ENCODE measurements around the gene SCO2. TPM values are rescaled to one million over a fixed set of nuclear protein-coding genes. Genes with fewer than 3 reads are reported as not detected.
A peak's percentile ranks its signal among the peaks of the same experiment; 100 is the strongest.

SCO2 gene, protein sequence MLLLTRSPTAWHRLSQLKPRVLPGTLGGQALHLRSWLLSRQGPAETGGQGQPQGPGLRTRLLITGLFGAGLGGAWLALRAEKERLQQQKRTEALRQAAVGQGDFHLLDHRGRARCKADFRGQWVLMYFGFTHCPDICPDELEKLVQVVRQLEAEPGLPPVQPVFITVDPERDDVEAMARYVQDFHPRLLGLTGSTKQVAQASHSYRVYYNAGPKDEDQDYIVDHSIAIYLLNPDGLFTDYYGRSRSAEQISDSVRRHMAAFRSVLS
- 1 to 10 TPM; 2.8 to 9.9 TPM for total RNA-seq

DNA sequence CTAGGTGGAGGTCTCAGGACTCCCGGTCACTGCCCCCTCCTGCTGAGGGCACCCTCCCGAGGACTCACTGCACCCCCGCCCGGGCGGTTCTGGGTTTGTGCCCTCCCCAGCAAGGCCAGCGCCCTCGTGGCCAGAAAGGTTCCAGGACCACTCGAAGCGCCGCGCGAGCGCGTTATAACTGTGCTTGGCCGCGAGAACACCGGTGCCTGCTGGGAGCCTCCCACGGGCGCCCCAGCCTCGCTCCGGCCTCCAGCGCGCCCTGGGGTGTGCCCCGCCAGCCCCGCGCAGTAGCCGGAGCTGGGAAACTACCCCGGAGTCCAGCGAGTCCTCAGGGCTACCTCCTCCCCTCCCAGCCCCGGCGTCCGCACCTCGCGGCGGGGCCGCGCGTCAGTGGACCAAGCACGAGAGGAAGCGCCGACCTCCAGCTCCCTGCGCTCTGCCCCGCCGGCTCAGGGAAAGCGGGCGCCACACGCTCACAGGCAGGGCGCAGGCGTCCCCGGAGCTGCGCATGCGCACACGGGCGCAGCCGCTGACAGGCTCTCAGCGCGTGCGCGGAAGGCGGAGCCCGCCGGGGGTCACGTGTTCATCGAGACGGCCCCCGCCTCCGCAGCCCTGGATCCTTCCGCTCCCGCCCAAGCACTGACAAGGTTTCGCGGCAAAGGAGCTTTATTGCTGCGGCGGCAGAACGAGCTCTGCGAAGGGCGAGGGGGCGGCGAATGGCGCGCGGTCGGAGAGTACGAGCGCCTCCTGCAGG is at the start of gene SCO2:
Gene SCO2 (minus strand): TSS at position 495 of the 754 bp plus-strand sequence. CDS start 1,187 bp downstream, outside the sequence.
- Mint-ChIP-seq H3K4me3 (peak within 1 kb of the TSS; percentile 90), H3K4me1 (peaks cover 5% of the 10 kb centered on the region), H3K27me3 (no peaks in the 10 kb centered on the region), H3K36me3 (ENCODE audit: low read depth) (peaks cover 62% of the 10 kb centered on the region), H3K9me3 (no peaks in the 10 kb centered on the region), H3K27ac (peak within 1 kb of the TSS; percentile 81)
- peak; percentile 56 for ATAC-seq (replicated peaks)

DNA sequence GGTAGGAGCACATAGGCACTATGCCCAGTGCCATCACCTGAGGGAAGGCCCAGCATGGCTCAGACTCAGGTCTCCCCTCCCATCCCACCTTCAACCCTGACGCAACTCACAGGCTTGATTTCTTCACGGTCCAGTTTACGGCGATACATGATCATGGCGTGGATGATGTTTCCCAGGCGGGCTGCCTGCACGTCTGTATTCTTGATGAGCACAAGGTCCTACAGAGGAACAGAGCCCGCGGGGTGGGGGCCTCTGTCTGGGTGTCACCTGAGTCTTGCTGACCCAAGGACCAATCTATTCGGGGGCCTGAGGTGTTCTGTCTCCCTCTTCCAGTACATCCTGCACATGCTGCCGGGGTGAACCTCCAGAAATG is 49.0 kb upstream of the SCO2 start:
- ATAC-seq (replicated peaks): no peak
- no peaks in the 10 kb centered on the region for H3K4me1 Mint-ChIP-seq
- H3K27me3 Mint-ChIP-seq: no peaks in the 10 kb centered on the region
- H3K4me3 Mint-ChIP-seq: no peak overlapping the region
- no peak overlapping the region for H3K27ac Mint-ChIP-seq
- peaks cover 29% of the 10 kb centered on the region for H3K36me3 Mint-ChIP-seq (ENCODE audit: low read depth)
- no peaks in the 10 kb centered on the region for H3K9me3 Mint-ChIP-seq

DNA sequence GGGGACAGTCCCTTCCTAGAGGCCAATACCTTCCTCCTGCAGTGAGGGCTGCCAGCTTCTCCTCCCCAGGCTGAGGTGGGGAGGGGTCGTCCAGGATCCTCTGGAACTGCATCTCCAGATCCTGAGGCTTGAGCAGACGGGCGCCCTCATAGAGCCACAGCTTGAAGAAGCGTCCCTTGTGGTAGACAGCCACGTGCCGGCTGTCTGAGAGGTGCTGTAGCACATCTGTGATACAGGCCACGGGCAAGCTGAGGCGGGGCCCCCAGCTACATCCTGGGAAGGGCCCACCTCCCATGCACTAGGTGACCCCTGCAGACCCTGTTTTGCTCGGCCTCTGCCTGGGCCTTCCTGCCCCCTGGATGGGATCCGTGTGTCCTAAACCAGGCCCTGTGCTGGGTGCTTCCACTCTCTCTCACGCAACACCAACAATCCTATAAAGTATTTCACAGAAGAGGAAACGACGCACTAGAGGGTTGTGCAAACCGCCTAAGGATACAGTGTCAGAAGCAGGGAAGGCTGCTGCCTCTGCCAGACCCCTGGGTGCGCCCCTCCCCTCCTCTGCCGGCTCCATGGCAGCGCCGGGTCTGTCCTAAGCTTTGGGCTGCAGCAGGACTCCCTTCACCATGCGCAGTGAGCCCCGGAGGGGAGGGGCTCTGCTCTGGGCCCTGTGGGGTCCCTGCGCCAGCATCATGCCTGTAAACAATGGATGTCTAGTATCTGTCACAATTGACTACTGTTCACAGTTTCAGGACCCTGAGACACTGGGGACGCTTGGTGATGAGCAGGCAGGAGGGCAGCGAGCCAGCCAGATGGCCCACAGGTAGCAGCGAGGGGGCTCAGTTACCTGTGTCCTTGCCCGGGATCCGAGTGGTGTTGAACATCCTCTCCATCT is 48.3 kb upstream of the SCO2 start:
- Mint-ChIP-seq H3K27me3 (no peaks in the 10 kb centered on the region), H3K4me1 (no peaks in the 10 kb centered on the region), H3K27ac (no peak overlapping the region), H3K4me3 (no peak overlapping the region), H3K36me3 (ENCODE audit: low read depth) (peaks cover 33% of the 10 kb centered on the region), H3K9me3 (no peaks in the 10 kb centered on the region)
- no peak for ATAC-seq (replicated peaks)

DNA sequence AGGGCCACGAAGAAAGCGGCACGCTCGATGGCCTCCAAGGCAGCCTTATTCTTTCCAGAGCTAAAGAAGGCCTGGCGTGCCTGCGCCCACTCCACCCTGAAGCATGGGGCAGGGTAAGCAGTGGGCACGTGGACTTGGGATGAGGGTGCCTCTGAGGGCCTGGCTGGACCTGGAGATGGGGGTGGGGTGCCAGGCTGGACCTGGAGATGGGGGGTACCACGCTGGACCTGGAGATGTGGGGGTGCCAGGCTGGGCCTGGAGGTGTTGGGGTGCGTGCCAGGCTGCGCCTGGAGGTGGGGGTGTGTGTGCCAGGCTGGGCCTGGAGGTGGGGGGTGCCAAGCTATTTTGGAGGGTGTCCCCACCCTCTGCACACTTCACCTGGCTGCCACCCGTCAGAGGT is 47.6 kb upstream of the SCO2 start:
- ATAC-seq (replicated peaks): no peak
- no peaks in the 10 kb centered on the region for H3K27me3 Mint-ChIP-seq
- H3K27ac Mint-ChIP-seq: no peak overlapping the region
- H3K36me3 Mint-ChIP-seq (ENCODE audit: low read depth): peaks cover 37% of the 10 kb centered on the region
- H3K4me3 Mint-ChIP-seq: no peak overlapping the region
- H3K4me1 Mint-ChIP-seq: no peaks in the 10 kb centered on the region
- no peaks in the 10 kb centered on the region for H3K9me3 Mint-ChIP-seq

DNA sequence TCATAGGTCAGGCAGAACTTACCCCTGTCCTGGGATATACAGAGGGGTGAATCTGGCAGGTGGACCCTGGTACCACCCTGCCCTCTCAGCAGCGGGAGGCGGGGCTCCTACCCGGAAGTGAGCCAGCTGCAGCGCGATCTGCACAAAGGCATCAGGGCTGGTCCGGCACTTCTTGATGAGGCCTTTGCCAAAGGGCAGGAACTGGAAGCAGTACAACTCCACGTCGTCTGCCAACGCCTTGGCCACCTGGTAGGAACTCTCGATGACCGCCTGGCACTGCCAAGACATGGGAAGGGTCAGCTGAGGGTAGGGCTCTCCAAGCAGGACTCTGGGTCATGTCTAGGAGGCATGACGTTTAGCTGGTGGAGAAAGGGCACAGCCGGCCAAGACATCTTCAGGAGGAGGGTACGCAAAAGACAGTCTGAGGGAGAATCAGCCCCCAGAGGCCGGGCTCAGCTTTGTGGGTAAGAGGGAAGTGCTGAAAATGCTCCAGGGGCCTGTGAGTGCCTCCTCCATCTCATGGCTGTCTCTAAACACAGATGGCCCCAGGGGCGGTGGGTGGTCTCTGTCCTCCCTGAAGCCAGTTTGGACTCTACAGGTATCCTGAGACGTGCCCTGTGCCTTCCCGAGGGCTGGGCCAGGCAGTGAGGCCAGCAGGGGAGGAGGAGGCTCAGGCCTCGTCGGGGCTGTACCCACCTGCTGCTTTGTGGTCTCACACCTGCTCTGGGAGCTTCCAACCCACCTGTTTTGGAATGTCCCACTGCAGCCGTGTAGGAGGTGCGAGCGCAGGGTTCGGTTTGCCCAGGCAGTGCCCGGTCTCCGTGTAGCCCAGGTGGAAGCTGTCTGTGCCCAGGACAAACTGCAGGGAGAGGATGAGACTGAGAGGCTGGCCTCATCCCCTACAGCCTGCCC is 46.1 kb upstream of the SCO2 start:
- no peaks in the 10 kb centered on the region for H3K27me3 Mint-ChIP-seq

DNA sequence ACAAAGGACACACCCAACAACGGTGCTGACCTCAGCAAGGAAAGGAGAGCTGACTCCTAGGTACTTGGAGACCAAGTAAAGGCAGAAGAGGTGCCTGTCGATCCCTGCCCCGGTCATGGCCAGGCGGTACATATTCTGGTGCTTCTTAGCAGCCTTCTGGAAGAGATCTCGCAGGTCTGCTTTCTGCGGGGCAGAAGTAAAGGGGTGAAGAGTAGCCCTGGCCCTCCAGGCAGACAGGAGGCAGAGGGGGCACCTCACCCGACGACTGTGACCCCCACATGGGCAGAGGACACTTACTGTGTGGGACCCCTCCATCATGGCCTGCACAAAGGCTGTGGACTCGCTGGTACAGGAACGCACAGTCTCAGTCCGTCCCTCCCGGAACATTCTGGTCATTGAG is 45.5 kb upstream of the SCO2 start:
- H3K36me3 Mint-ChIP-seq (ENCODE audit: low read depth): peaks cover 31% of the 10 kb centered on the region
- H3K27ac Mint-ChIP-seq: no peak overlapping the region
- H3K4me1 Mint-ChIP-seq: no peaks in the 10 kb centered on the region
- no peaks in the 10 kb centered on the region for H3K9me3 Mint-ChIP-seq
- no peak for ATAC-seq (replicated peaks)
- H3K4me3 Mint-ChIP-seq: no peak overlapping the region
- H3K27me3 Mint-ChIP-seq: no peaks in the 10 kb centered on the region

More for the DNA sequence above, 46.1 kb upstream of the SCO2 start:
- Mint-ChIP-seq H3K9me3 (no peaks in the 10 kb centered on the region), H3K36me3 (ENCODE audit: low read depth) (peaks cover 32% of the 10 kb centered on the region), H3K4me3 (no peak overlapping the region), H3K4me1 (no peaks in the 10 kb centered on the region), H3K27ac (no peak overlapping the region)
- ATAC-seq (replicated peaks): no peak

DNA sequence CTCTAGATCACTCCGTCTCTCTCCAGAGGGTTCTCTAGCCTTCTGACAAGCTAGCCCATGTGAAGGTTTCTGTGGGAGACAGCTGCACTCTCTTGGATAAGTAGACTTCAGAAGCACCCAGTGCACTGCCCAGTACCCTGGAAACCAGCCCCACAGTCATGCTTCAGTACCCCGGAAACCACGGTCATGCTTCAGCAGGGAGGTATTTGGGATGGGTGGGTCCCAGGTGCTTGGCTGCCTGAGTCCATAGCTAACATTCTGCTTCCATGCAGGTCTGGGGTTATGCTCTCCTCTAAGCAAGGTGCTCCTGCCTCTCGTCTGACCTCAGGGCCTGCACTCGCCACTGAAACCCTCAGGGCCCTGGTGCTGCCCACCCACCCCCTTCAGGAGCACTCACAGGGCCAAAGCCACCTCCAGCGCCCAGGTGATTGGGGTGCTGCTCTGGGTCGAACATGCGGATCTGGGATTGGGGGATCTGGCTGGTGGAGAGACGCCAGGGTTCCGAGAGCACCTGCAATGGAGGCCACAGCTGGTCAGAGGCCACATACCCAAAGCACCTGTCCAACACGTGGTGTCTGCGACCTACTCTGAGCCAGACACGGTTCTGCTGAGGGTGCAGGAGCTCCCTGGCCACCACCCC is 44.6 kb upstream of the SCO2 start:
- H3K4me1 Mint-ChIP-seq: no peaks in the 10 kb centered on the region
- ATAC-seq (replicated peaks): no peak
- no peak overlapping the region for H3K4me3 Mint-ChIP-seq
- no peak overlapping the region for H3K27ac Mint-ChIP-seq
- no peaks in the 10 kb centered on the region for H3K9me3 Mint-ChIP-seq
- peaks cover 31% of the 10 kb centered on the region for H3K36me3 Mint-ChIP-seq (ENCODE audit: low read depth)
- no peaks in the 10 kb centered on the region for H3K27me3 Mint-ChIP-seq

DNA sequence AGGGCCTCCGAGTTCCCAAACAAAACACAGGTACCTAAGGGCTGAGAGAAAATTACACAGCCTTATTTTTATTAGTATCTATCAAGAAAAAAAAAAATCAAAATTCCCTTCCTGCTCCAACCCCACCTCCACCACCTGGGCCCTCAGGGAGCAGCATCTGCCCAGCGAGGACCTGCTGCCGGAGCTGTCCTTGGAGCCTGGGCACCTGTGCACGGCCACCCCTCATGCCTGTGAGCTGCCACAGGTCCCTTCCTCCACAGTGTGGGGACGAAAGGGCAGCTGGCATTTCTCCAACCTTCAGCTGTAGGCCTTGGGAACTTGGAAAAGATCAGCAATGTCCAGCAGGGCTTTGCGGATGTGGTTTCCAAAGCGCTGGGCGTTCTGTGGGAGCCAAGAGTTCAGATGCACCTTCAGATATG is 43.7 kb upstream of the SCO2 start:
- H3K4me1 Mint-ChIP-seq: no peaks in the 10 kb centered on the region
- no peak for ATAC-seq (replicated peaks)
- no peak overlapping the region for H3K27ac Mint-ChIP-seq
- H3K27me3 Mint-ChIP-seq: no peaks in the 10 kb centered on the region
- no peak overlapping the region for H3K4me3 Mint-ChIP-seq
- no peaks in the 10 kb centered on the region for H3K9me3 Mint-ChIP-seq
- peaks cover 31% of the 10 kb centered on the region for H3K36me3 Mint-ChIP-seq (ENCODE audit: low read depth)

DNA sequence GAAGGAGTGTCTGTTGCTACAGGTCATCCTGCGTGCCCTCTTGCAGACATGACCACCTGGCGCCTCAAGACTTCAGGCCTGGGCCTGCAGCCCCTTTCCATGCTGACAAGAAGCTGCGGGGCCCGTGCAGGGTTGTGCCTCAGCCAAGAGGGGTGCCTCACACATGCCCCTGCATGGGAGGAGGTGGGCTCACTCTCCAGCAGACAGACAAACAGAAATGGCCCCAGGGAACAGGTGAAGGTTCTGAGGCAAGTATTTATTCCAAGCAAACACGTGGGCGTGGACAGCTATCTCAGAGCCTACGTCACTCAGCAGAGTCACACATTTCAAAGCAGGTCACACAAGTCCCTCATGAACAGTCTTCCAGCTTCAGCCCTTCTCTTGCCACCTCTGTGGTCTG is 43.2 kb upstream of the SCO2 start:
- H3K36me3 Mint-ChIP-seq (ENCODE audit: low read depth): peaks cover 31% of the 10 kb centered on the region
- H3K9me3 Mint-ChIP-seq: no peaks in the 10 kb centered on the region
- no peak overlapping the region for H3K27ac Mint-ChIP-seq
- H3K4me1 Mint-ChIP-seq: no peaks in the 10 kb centered on the region
- ATAC-seq (replicated peaks): no peak
- no peak overlapping the region for H3K4me3 Mint-ChIP-seq
- no peaks in the 10 kb centered on the region for H3K27me3 Mint-ChIP-seq

DNA sequence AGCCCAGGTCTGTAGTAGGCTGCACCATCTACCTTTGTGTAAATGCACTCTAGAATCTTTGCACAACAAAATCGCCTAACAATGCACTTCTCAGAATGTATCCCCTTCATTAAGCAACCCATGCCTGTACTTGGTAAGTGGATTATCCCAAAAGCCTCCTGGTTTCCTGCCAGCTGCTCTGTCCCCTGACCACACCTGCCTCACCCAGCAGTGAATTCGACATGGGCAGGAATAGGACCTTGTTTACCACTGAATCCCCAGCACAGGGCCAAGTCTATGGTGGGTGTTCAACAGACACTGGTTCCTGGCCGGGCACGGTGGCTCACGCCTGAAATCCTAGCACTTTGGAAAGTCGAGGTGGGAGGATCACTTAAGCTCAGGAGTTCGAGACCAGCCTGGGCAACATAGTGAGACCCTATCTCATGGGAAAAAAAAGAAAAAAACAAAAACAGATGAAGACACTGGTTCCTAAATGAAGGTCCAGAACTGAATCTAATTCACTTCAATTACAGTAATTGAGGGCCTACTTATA is 42.4 kb upstream of the SCO2 start:
- H3K4me1 Mint-ChIP-seq: peaks cover 6% of the 10 kb centered on the region
- no peaks in the 10 kb centered on the region for H3K9me3 Mint-ChIP-seq
- peaks cover 31% of the 10 kb centered on the region for H3K36me3 Mint-ChIP-seq (ENCODE audit: low read depth)

DNA sequence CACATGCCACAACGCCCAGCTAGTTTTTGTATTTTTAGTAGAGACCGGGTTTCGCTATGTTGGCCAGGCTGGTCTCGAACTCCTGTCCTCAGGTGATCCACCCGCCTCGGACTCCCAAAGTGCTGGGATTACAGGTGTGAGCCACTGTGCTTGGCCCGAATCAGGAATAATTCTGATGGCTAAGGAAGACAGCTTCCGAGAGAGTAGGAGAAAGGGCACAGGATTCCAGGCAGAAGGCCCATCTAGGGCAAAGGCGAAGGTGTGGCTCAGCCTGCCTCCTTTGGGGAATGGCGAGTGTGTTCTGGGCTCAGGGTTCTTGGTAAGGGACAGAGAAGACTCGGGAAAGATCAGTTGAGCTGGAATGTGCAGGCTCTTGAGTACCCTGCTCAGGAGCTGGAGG is 38.9 kb upstream of the SCO2 start:
- Mint-ChIP-seq H3K4me3 (peak overlapping the region; percentile 91), H3K36me3 (ENCODE audit: low read depth) (peaks cover 9% of the 10 kb centered on the region), H3K27me3 (no peaks in the 10 kb centered on the region), H3K4me1 (peaks cover 17% of the 10 kb centered on the region), H3K9me3 (no peaks in the 10 kb centered on the region), H3K27ac (no peak overlapping the region)
- no peak for ATAC-seq (replicated peaks)

More for the DNA sequence above, 42.4 kb upstream of the SCO2 start:
- Mint-ChIP-seq H3K4me3 (no peak overlapping the region), H3K27me3 (no peaks in the 10 kb centered on the region), H3K27ac (no peak overlapping the region)
- no peak for ATAC-seq (replicated peaks)

DNA sequence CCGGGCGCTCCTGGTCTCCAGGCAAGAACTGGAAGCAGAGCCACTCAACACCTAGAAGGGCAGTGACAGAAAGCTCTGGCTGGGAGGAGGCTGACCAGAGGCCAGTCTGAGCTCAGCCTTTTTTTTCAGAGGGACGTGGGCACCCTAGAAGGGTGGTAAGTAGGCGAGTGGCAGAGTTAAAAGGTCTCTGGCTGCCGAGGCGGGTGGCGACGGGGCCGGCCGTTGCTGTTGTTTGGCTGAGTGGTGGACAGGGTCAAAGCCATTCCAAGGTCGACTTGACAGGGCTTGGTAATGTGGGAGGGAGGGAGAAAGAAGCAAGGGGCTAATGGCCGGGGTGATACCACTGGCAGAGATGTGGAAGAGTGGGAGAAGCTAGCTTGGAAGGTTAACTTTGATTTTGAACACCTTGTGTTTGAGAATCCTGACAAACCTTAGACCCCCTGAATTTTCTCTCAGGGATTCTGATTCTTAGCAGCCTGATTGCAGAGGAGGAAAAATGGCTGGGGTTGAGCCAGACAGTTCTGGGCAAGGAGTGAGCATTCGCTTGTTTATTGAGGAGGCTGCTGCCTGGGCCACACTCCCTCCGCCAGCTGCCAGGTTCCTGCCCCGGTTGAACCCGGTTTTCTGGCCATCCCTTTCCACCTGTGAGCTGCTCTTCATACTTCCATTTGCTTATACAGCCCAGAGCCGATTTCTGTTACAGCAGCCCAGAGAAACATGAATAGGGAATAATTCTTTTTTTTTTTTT is 38.2 kb upstream of the SCO2 start:
- Mint-ChIP-seq H3K4me1 (peaks cover 17% of the 10 kb centered on the region), H3K27ac (peak overlapping the region; percentile 79), H3K4me3 (peak overlapping the region; percentile 91), H3K9me3 (no peaks in the 10 kb centered on the region), H3K36me3 (ENCODE audit: low read depth) (peaks cover 2% of the 10 kb centered on the region), H3K27me3 (no peaks in the 10 kb centered on the region)
- no peak for ATAC-seq (replicated peaks)

Measured in activated T-helper 17 cell treated with anti-CD3 and anti-CD28 coated beads, Interleukin-2, amount 50 U/mL, for 72 hours (primary cell).